GM12878 (cell line): ENCODE data around the gene STAMBP. TPM values are rescaled to one million over a fixed set of nuclear protein-coding genes. Genes with fewer than 3 reads are reported as not detected.

Source experiments
- ATAC-seq: fragments of 200-7000 bp; cut with Tn5 transposase; 3 replicates; pipeline ENCODE4 v1.9.1; 2020; ENCODE audit warnings: mild to moderate bottlenecking, moderate library complexity
- BruUV-seq: library from RNA; stranded (reverse); fragments of 400-500 nt; replicated peaks from 2 replicates; lab custom pipeline; 2021; lab: Mats Ljungman, UMichigan
- CTCF ChIA-PET: fragments of 300-600 bp; sonication (Branson Sonifier 250); formaldehyde crosslinking; extraction: SDS; loops from one replicate; lab custom pipeline; 2021; ENCODE audit warnings: inconsistent platforms; lab: Yijun Ruan, JAX
- POLR2A ChIA-PET: fragments of 350-600 bp; formaldehyde crosslinking; extraction: SDS; loops from one replicate; lab custom pipeline; 2021; ENCODE audit warnings: inconsistent platforms; lab: Charles Lee
- RAD21 ChIA-PET: fragments of 300-600 bp; sonication (Branson Sonifier 250); formaldehyde crosslinking; loops from one replicate; lab custom pipeline; 2023; ENCODE audit warnings: antibody characterized with exemption; ENCODE audit not compliant: unreplicated experiment; lab: Charles Lee
- SMC1A ChIA-PET: fragments of 300-600 bp; sonication (Branson Sonifier 250); formaldehyde crosslinking; loops from one replicate; lab custom pipeline; 2023; ENCODE audit not compliant: unreplicated experiment, uncharacterized antibody; lab: Charles Lee
- DNase-seq: peaks from one replicate; pipeline ENCODE4 v3.0.0-alpha.2; 2011; ENCODE audit warnings: low read depth, low spot score
- FAIRE-seq: peaks from 3 replicates; lab custom pipeline; 2011; peaks lifted over from hg19 to GRCh38; lab: Jason Lieb, UNC
- H2AFZ ChIP-seq: 2 replicates; pipeline ENCODE4 v1.6.0; 2011; ENCODE audit warnings: low read depth, low read length, control low read depth; ENCODE audit not compliant: control insufficient read depth
- H3K27ac ChIP-seq: 2 replicates; pipeline ENCODE4 v1.5.1; 2011; ENCODE audit warnings: control low read depth; ENCODE audit not compliant: control insufficient read depth, insufficient read depth
- H3K27me3 ChIP-seq, 2 experiments: replicated peaks in 1 of 2; 2 replicates each; pipeline versions ENCODE4 v1.6.0 to v1.6.1; 2011; ENCODE audit warnings: low read length in 1 of 2; ENCODE audit not compliant: control insufficient read depth in 2 of 2, insufficient read depth in 2 of 2
- H3K36me3 ChIP-seq, 2 experiments: 2 replicates each; pipeline ENCODE4 v1.5.1; 2011; ENCODE audit warnings: low read length in 1 of 2; ENCODE audit not compliant: control insufficient read depth in 2 of 2, insufficient read depth in 2 of 2
- H3K4me1 ChIP-seq: 2 replicates; pipeline ENCODE4 v1.6.1; 2011; ENCODE audit warnings: mild to moderate bottlenecking, low read length, moderate library complexity, mixed read lengths; ENCODE audit not compliant: control insufficient read depth, insufficient read depth
- H3K4me2 ChIP-seq: 2 replicates; pipeline ENCODE4 v1.6.0; 2011; ENCODE audit warnings: control low read depth; ENCODE audit not compliant: control insufficient read depth, insufficient read depth
- H3K4me3 ChIP-seq: fragments of 200-600 bp; sonication (generic); 2 replicates; pipeline ENCODE4 v1.5.1; 2016
- H3K79me2 ChIP-seq: 2 replicates; pipeline ENCODE4 v1.6.0; 2011; ENCODE audit warnings: low read length; ENCODE audit not compliant: control insufficient read depth, insufficient read depth
- H3K9ac ChIP-seq: 2 replicates; pipeline ENCODE4 v1.8.0; 2011; ENCODE audit warnings: low read length, control low read depth, mixed read lengths; ENCODE audit not compliant: control insufficient read depth, insufficient read depth
- H3K9me3 ChIP-seq: replicated peaks from 3 replicates; pipeline ENCODE4 v1.5.1; 2011; ENCODE audit warnings: mild to moderate bottlenecking, low read length; ENCODE audit not compliant: control insufficient read depth, insufficient read depth
- H4K20me1 ChIP-seq: 2 replicates; pipeline ENCODE4 v1.6.0; 2011; ENCODE audit not compliant: control insufficient read depth, insufficient read depth
- ATF7 ChIP-seq: fragments of 450-650 bp; IDR thresholded peaks from 2 replicates; pipeline ENCODE4 v1.6.1; 2016; ENCODE audit warnings: low read depth, mild to moderate bottlenecking
- CBFB ChIP-seq: IDR thresholded peaks from 2 replicates; pipeline ENCODE4 v1.6.1; 2016; ENCODE audit warnings: antibody characterized with exemption, low read depth
- CHD4 ChIP-seq: fragments of 200-600 bp; sonication (generic); IDR thresholded peaks from 2 replicates; pipeline ENCODE4 v1.6.1; 2016; ENCODE audit warnings: mild to moderate bottlenecking
- ESRRA ChIP-seq: IDR thresholded peaks from 2 replicates; pipeline ENCODE4 v1.6.1; 2012; ENCODE audit warnings: mild to moderate bottlenecking, low read length, improper control_type of control experiment
- GABPA ChIP-seq: IDR thresholded peaks from 2 replicates; pipeline ENCODE4 v1.6.1; 2014; ENCODE audit warnings: antibody characterized with exemption, low read depth, mild to moderate bottlenecking, inconsistent platforms
- MEF2B ChIP-seq: fragments of 450-650 bp; IDR thresholded peaks from 2 replicates; pipeline ENCODE4 v1.6.1; 2018; ENCODE audit warnings: mild to moderate bottlenecking, moderate library complexity; ENCODE audit not compliant: partially characterized antibody, poor library complexity, severe bottlenecking
- MTA3 ChIP-seq: IDR thresholded peaks from 2 replicates; pipeline ENCODE4 v1.6.1; 2012; ENCODE audit warnings: low read length, inconsistent platforms, borderline replicate concordance
- MXI1 ChIP-seq: fragments of 150-350 bp; IDR thresholded peaks from 2 replicates; pipeline ENCODE4 v1.6.1; 2011; ENCODE audit warnings: low read depth, mild to moderate bottlenecking, inconsistent platforms, low read length, improper control_type of control experiment
- RUNX3 ChIP-seq: IDR thresholded peaks from 2 replicates; pipeline ENCODE4 v1.6.1; 2012; ENCODE audit warnings: low read length, inconsistent platforms
- SREBF1 ChIP-seq: IDR thresholded peaks from 2 replicates; pipeline ENCODE4 v1.6.1; 2012; ENCODE audit warnings: mild to moderate bottlenecking, low read length
- YY1 ChIP-seq: IDR thresholded peaks from 2 replicates; pipeline ENCODE4 v1.6.1; 2011; ENCODE audit warnings: low read depth, mild to moderate bottlenecking, low read length
- ZNF622 ChIP-seq: fragments of 450-650 bp; IDR thresholded peaks from 2 replicates; pipeline ENCODE4 v1.6.1; 2017; ENCODE audit warnings: mild to moderate bottlenecking, inconsistent platforms
- WGBS: methylation state at CpG from one replicate; pipeline ENCODE4 v1.1.6; 2016; ENCODE audit warnings: low lambda C conversion rate; ENCODE audit not compliant: insufficient replicate concordance, insufficient coverage; ENCODE audit errors: missing lambda C conversion rate; 5-methylcytosine and 5-hydroxymethylcytosine counted together
- in situ Hi-C: fragments of 300-500 bp; cut with MboI; formaldehyde crosslinking; loops from 9 replicates; pipeline ENCODE4 v1.14.3; 2018; ENCODE audit warnings: mixed read lengths
- intact Hi-C: fragments of 100-400 bp; cut with micrococcal nuclease; formaldehyde crosslinking; loops from one replicate; pipeline ENCODE4 v1.14.2; 2022; ENCODE audit not compliant: unreplicated experiment
- polyA plus RNA-seq, 11 experiments: library from polyadenylated mRNA; depleted of rRNA in 4 of 11; unstranded in 6 of 11; stranded (reverse) in 5 of 11; fragments of >200 nt; fragmentation: Nextera tagmentation in 4 of 11; fragmentation: Illumina TruSeq in 1 of 11; extraction: Ambion mirVana in 4 of 11; extraction: Trizol in 1 of 11; gene quantifications; 1 replicate in 1 of 11; 2 replicates in 10 of 11; pipeline versions ENCODE4 v1.2.1 to v1.2.3, GENCODE V29; 2011 to 2016; ENCODE audit warnings: inconsistent platforms in 2 of 11, missing spikeins in 2 of 11, low read depth in 1 of 11
- total RNA-seq, 4 experiments: library from RNA; depleted of rRNA in 3 of 4; stranded (reverse); fragments of >200 nt in 3 of 4; fragmentation: Illumina TruSeq in 1 of 4; extraction: Trizol in 1 of 4; gene quantifications; 2 replicates each; pipeline versions ENCODE4 v1.2.1 to v1.2.3, GENCODE V29; 2013 to 2021
- TF ChIP-seq, protein P1 (sequence below): fragments of 450-650 bp; IDR thresholded peaks from 2 replicates; pipeline ENCODE4 v1.6.1; 2017; ENCODE audit warnings: borderline replicate concordance
- TF ChIP-seq, protein P2 (sequence below): fragments of 450-650 bp; IDR thresholded peaks from 2 replicates; pipeline ENCODE4 v1.6.1; 2017; ENCODE audit warnings: mild to moderate bottlenecking, moderate library complexity

Gene STAMBP
- total and polyA plus RNA-seq, 10 of the 15 experiments (the other 5 are each of a cell fraction or from before 2014, with no cell fraction given): 38.9 to 84.1 (median 69.7) TPM

DNA sequence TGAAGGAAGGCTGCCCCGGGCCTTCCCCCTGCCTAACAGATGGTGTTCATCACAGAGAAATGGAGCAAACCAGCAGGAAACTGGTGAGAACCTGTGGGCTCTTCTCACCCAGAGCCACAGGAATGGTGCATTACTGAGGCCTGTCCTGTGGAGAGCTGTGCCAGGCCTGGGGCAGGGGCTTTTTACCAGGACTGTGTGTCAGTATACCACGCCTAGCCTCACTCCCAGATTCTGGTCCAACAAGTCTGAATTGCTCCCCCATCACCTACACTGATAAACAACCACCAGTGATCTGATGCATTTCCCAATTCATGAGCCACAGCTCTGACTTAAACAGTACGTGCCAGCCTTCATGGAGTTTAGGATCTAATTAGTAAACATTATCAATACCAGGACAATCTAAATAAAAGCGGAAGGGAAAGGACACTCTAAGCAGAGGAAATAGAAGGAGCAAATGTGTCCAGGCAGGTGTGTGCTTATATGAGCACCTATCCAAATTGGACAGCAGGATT is 89.0 kb downstream of the STAMBP start:
- Histone ChIP-seq H4K20me1 (no peaks in the 10 kb centered on the region), H3K9ac (no peak overlapping the region), H2AFZ (no peak overlapping the region), H3K4me3 (no peak overlapping the region), H3K4me1 (peaks cover 7% of the 10 kb centered on the region), H3K9me3 (no peaks in the 10 kb centered on the region), H3K4me2 (no peak overlapping the region), H3K27ac (no peak overlapping the region), H3K79me2 (no peaks in the 10 kb centered on the region), H3K36me3 (no peaks in the 10 kb centered on the region), H3K27me3 (no peaks in the 10 kb centered on the region)
- ATAC-seq (no peak; the same call in 2 of the 3 replicates), FAIRE-seq (no peak), DNase-seq (no peak)
- POLR2A ChIA-PET: no interaction called here
- TF ChIP-seq GABPA (no peak), CBFB (no peak), ESRRA (no peak), MTA3 (no peak)
- in situ Hi-C loops (no loop called here), intact Hi-C loops (no loop called here)
- SMC1A ChIA-PET: interaction anchor here (1.3 to 1.4 kb wide), 2 partner anchors 44 to 208 kb away, joined by 3 read pairs; no protein-coding TSS in a partner anchor
- RAD21 ChIA-PET: interaction anchor here (0.7 kb wide), 1 partner anchor 69 kb away, joined by 3 read pairs; no protein-coding TSS in a partner anchor
- BruUV-seq: no TSS peak
- CTCF ChIA-PET: interaction anchor here (1.3 to 2.0 kb wide), 4 partner anchors 10 to 93 kb away, joined by 3 to 8 read pairs (median 5); no protein-coding TSS in a partner anchor
- 60% methylated on average over 4 of the region's 4 CpGs for WGBS

DNA sequence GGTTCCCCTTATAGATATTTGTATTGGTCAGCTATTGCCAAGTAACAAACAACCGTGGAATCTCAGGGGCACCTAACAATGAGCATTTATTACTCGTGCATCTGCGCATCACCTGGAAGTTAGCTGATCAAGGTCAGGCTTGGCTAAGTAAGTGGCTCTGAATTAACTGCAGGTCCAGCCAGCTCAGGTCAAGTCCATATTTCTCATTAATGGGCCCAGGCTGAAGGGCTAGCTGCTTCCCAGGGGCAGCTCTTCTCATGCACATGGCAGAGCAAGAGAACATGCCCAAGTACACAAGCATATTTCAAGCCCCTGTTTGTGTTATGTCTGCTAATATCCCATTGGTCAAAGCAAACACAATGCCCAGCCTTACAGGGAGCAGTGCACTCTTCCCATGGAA is 90.1 kb downstream of the STAMBP start:
- ChIA-PET CTCF (interaction anchor here (1.5 to 2.0 kb wide), 2 partner anchors 25 to 94 kb away, joined by 3 to 5 read pairs; no protein-coding TSS in a partner anchor), POLR2A (no interaction called here), RAD21 (no interaction called here), SMC1A (interaction anchor here (0.7 to 1.5 kb wide), 2 partner anchors 9 to 17 kb away, joined by 3 read pairs; no protein-coding TSS in a partner anchor)
- no peak overlapping the region for H3K27ac ChIP-seq
- FAIRE-seq (no peak), DNase-seq (no peak), ATAC-seq (no peak)
- H3K9me3 ChIP-seq: no peaks in the 10 kb centered on the region
- 90% methylated on average over 3 of the region's 3 CpGs for WGBS
- in situ Hi-C loops: no loop called here
- H3K4me3 ChIP-seq: no peak overlapping the region
- no peak overlapping the region for H2AFZ ChIP-seq
- BruUV-seq: no TSS peak
- H3K4me1 ChIP-seq: peaks cover 7% of the 10 kb centered on the region
- H3K36me3 ChIP-seq: no peaks in the 10 kb centered on the region
- H4K20me1 ChIP-seq: no peaks in the 10 kb centered on the region
- intact Hi-C loops: no loop called here
- H3K4me2 ChIP-seq: no peak overlapping the region
- H3K27me3 ChIP-seq: no peaks in the 10 kb centered on the region
- H3K79me2 ChIP-seq: no peaks in the 10 kb centered on the region
- H3K9ac ChIP-seq: no peak overlapping the region
- TF ChIP-seq ATF7 (no peak), MEF2B (no peak), YY1 (no peak), ZNF622 (no peak), SREBF1 (no peak), MXI1 (no peak), RUNX3 (no peak), CHD4 (no peak)
- TF ChIP-seq, protein P1, sequence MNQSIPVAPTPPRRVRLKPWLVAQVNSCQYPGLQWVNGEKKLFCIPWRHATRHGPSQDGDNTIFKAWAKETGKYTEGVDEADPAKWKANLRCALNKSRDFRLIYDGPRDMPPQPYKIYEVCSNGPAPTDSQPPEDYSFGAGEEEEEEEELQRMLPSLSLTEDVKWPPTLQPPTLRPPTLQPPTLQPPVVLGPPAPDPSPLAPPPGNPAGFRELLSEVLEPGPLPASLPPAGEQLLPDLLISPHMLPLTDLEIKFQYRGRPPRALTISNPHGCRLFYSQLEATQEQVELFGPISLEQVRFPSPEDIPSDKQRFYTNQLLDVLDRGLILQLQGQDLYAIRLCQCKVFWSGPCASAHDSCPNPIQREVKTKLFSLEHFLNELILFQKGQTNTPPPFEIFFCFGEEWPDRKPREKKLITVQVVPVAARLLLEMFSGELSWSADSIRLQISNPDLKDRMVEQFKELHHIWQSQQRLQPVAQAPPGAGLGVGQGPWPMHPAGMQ: no peak
- TF ChIP-seq, protein P2, sequence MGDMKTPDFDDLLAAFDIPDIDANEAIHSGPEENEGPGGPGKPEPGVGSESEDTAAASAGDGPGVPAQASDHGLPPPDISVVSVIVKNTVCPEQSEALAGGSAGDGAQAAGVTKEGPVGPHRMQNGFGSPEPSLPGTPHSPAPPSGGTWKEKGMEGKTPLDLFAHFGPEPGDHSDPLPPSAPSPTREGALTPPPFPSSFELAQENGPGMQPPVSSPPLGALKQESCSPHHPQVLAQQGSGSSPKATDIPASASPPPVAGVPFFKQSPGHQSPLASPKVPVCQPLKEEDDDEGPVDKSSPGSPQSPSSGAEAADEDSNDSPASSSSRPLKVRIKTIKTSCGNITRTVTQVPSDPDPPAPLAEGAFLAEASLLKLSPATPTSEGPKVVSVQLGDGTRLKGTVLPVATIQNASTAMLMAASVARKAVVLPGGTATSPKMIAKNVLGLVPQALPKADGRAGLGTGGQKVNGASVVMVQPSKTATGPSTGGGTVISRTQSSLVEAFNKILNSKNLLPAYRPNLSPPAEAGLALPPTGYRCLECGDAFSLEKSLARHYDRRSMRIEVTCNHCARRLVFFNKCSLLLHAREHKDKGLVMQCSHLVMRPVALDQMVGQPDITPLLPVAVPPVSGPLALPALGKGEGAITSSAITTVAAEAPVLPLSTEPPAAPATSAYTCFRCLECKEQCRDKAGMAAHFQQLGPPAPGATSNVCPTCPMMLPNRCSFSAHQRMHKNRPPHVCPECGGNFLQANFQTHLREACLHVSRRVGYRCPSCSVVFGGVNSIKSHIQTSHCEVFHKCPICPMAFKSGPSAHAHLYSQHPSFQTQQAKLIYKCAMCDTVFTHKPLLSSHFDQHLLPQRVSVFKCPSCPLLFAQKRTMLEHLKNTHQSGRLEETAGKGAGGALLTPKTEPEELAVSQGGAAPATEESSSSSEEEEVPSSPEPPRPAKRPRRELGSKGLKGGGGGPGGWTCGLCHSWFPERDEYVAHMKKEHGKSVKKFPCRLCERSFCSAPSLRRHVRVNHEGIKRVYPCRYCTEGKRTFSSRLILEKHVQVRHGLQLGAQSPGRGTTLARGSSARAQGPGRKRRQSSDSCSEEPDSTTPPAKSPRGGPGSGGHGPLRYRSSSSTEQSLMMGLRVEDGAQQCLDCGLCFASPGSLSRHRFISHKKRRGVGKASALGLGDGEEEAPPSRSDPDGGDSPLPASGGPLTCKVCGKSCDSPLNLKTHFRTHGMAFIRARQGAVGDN: no peak
